Measurements from ENCODE around the gene CRELD2. TPM values are rescaled to one million over a fixed set of nuclear protein-coding genes. Genes with fewer than 3 reads are reported as not detected.

The CRELD2 gene
- total RNA-seq, 2 donors from 2014 or later: 46.1 to 60.1 TPM

DNA sequence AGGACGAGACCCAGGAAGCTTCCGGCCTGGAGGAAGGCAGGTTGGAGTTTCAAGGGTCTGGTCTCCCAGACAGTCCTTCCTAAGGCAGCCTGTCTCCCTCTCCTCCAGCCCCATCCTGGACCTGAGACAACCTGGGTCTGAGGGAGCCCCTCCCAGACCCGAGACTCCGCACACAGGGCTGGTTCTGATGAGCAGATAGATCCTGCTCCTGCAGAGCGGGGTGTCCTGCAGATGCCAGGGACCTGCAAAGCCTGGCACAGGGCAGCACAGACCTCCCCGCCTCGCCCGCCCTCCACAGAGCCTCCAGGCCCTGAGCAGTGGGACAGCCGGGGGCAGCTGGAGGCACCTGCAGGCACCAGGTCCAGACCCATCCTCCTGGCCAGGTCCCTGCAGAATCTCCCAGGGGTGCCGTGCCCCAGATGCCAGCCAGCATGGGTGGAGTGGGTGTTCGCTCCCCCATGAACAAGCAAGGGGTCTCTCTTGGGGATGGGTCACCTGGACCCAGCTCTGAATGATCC lies 49.9 kb downstream of the CRELD2 start:
- Histone ChIP-seq H3K9me3 (no peaks in the 10 kb centered on the region), H3K27me3 (replicated peaks; ENCODE audit: insufficient read depth) (no peaks in the 10 kb centered on the region), H3K36me3 (peaks cover 14% of the 10 kb centered on the region), H3K27ac (peak overlapping the region; percentile 50 to 84), H3K4me1 (ENCODE audit: control insufficient read depth in 1 of 2, low read depth in 2 of 2) (peaks cover 34 to 63% of the 10 kb centered on the region in 2 donors), H3K4me3 (no peak overlapping the region)
- DNase-seq (ENCODE audit: low spot score): peak; percentile 1
- ATAC-seq (ENCODE audit: insufficient number of reproducible peaks, low FRiP score, low read depth): no peak
- TF ChIP-seq CTCF (IDR thresholded peaks at IDR 0.05): no peak

- no peak for TF ChIP-seq CTCF (IDR thresholded peaks at IDR 0.05)
- peaks cover 28 to 56% of the 10 kb centered on the region in 2 donors for H3K4me1 ChIP-seq (ENCODE audit: control insufficient read depth in 1 of 2, low read depth in 2 of 2)
- ATAC-seq (ENCODE audit: insufficient number of reproducible peaks, low FRiP score, low read depth): no peak
- H3K9me3 ChIP-seq: no peaks in the 10 kb centered on the region
- no peak overlapping the region for H3K4me3 ChIP-seq
- DNase-seq (ENCODE audit: low spot score): peak; percentile 1
- no peaks in the 10 kb centered on the region for H3K27me3 ChIP-seq (replicated peaks; ENCODE audit: insufficient read depth)
- H3K36me3 ChIP-seq: peaks cover 7% of the 10 kb centered on the region
- peak overlapping the region in 1 of 2 donors; percentile 60 for H3K27ac ChIP-seq
Measured at GRCh38 chr22:49968831-49969661, 50.6 kb downstream of the CRELD2 start.

DNA sequence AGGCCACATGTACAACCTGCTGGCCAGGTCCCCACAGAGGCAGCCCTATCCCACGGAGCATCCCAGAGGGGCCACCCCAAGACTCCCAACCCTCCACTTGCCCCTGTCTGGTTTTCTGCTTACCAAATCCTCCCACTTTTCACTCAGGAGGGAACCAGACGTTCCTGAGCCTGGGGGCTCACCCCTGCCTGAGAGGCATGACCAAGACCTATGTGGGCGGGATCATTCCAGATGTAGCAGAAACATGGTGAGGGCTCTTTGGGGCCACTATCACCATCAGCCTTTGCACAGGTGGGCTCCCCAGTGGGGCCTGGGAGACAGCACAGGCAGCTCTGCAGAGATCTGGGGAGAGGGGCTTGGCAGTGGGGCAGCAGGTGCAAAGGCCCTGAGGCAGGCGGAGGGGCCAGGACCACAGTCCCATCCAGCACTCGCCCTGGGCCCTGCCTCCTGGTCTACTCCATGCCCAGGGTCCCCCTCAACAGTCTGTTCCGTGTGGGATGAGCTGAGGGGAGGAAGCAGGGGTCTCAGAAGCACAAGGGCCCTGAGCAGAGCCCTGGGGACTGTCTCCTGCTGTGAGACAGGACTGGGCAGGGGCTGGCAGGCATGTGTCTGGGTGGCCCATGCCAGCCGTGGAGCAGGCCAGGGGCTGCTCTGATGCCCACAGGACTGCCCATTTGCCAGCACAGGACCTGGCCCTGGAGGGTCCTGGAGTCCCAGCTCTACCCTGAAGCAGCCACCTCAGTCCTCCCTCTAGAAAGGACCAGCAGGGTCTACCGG lies 51.5 kb downstream of the CRELD2 start:
- Histone ChIP-seq H3K27me3 (replicated peaks; ENCODE audit: insufficient read depth) (no peaks in the 10 kb centered on the region), H3K4me1 (ENCODE audit: control insufficient read depth in 1 of 2, low read depth in 2 of 2) (peaks cover 26 to 48% of the 10 kb centered on the region in 2 donors), H3K4me3 (no peak overlapping the region), H3K9me3 (no peaks in the 10 kb centered on the region), H3K27ac (peak overlapping the region; percentile 17 to 60), H3K36me3 (no peaks in the 10 kb centered on the region)
- ATAC-seq (ENCODE audit: insufficient number of reproducible peaks, low FRiP score, low read depth): no peak
- peak; percentile 2 for DNase-seq (ENCODE audit: low spot score)
- no peak for TF ChIP-seq CTCF (IDR thresholded peaks at IDR 0.05)

DNA sequence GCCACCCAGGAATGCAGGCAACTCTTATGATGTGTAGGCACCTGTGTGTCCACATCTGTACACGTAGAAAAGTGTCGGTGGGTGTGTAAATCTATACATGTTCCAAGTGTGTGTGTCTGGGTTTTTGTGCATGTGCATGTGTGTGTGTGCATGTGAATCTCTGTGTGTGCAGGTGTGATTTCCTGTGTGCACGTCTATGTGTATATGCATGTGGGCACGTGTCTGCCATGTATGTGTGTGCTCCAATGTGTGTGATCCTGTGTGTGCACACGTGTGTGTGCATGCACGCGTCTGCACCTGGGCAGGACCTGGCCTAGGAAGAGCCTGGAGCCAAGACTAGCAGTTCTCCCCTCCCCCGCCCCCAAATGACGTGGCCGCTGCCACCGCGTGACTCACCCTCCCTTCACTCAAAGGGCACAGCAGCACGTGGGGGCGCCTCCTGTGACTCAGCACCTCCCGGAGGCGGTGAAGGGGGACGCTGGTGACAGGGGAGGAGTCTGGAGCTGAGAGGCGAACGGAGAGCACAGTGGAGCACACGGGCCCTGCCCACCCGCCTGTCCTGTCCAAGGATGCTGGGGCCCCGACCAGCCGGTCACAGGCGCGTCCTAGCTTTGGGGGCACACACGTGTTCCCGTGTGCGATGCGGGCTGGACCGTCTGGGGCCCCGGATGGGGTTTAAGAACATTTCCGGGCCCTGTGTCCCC lies 52.2 kb downstream of the CRELD2 start:
- H3K4me1 ChIP-seq (ENCODE audit: control insufficient read depth in 1 of 2, low read depth in 2 of 2): peaks cover 26 to 41% of the 10 kb centered on the region in 2 donors
- H3K4me3 ChIP-seq: peak overlapping the region; percentile 96
- no peaks in the 10 kb centered on the region for H3K36me3 ChIP-seq
- no peaks in the 10 kb centered on the region for H3K9me3 ChIP-seq
- peak; percentile 85 for ATAC-seq (ENCODE audit: insufficient number of reproducible peaks, low FRiP score, low read depth)
- peak overlapping the region; percentile 68 to 82 for H3K27ac ChIP-seq
- no peak for TF ChIP-seq CTCF (IDR thresholded peaks at IDR 0.05)
- DNase-seq (ENCODE audit: low spot score): peak; percentile 96
- no peaks in the 10 kb centered on the region for H3K27me3 ChIP-seq (replicated peaks; ENCODE audit: insufficient read depth)
